Stomach (tissue), 9 donors: ENCODE measurements around the gene SLC6A18. TPM values are rescaled to one million over a fixed set of nuclear protein-coding genes. Genes with fewer than 3 reads are reported as not detected.

Experiments used
- DNase-seq, 2 donors: peaks; one replicate each; pipeline versions ENCODE4 v3.0.0 to v3.0.0-alpha.2; 2013 to 2019
- H3K27ac ChIP-seq, 5 donors: fragments of 200-600 bp in 4 of 5; sonication (generic) in 4 of 5; one replicate each; pipeline ENCODE4 v1.5.1; 2013 to 2019; ENCODE audit warnings: mild to moderate bottlenecking in 1 of 5, moderate library complexity in 1 of 5
- H3K27me3 ChIP-seq, 3 donors: fragments of 200-600 bp; sonication (generic); one replicate each; pipeline ENCODE4 v1.5.1; 2017 to 2019; ENCODE audit warnings: mixed run types in 1 of 3
- H3K36me3 ChIP-seq, 4 donors: fragments of 200-600 bp; sonication (generic); 1 replicate in 3 of 4; 2 replicates in 1 of 4; pipeline ENCODE4 v1.5.1; 2016 to 2019
- H3K4me1 ChIP-seq, 4 donors: fragments of 200-600 bp; sonication (generic); one replicate each; pipeline ENCODE4 v1.5.1; 2016 to 2019
- H3K4me3 ChIP-seq, 4 donors: fragments of 200-600 bp; sonication (generic) in 3 of 4; one replicate each; pipeline ENCODE4 v1.5.1; 2016 to 2019; ENCODE audit warnings: mild to moderate bottlenecking in 1 of 4
- H3K9me3 ChIP-seq, 4 donors: fragments of 200-600 bp; sonication (generic); one replicate each; pipeline ENCODE4 v1.5.1; 2016 to 2019
- CTCF ChIP-seq, 7 experiments: fragments of 450-650 bp in 4 of 7; fragments of 200-600 bp in 3 of 7; sonication (generic) in 3 of 7; IDR thresholded peaks; one replicate each; pipeline ENCODE4 v1.5.1; 2016 to 2019; ENCODE audit warnings: antibody characterized with exemption in 7 of 7, control low read depth in 2 of 7, mild to moderate bottlenecking in 1 of 7
- EP300 ChIP-seq: sonication (generic); formaldehyde crosslinking; IDR thresholded peaks from one replicate; pipeline ENCODE4 v1.6.1; 2017; ENCODE audit warnings: antibody characterized with exemption
- POLR2A ChIP-seq, 4 donors: fragments of 450-650 bp; IDR thresholded peaks; one replicate each; pipeline ENCODE4 v1.6.1; 2016; ENCODE audit warnings: antibody characterized with exemption in 4 of 4, control low read depth in 2 of 4, mild to moderate bottlenecking in 1 of 4, moderate library complexity in 1 of 4
- POLR2AphosphoS5 ChIP-seq, 3 donors: sonication (generic); formaldehyde crosslinking; IDR thresholded peaks; one replicate each; pipeline ENCODE4 v1.6.1; 2016; ENCODE audit warnings: antibody characterized with exemption in 3 of 3
- WGBS, 5 donors: extraction: QIAGEN DNeasy Blood & Tissue Kit in 3 of 5; methylation state at CpG; one replicate each; pipeline versions ENCODE4 v1.1.5 to v1.1.7; 2013 to 2018; 5-methylcytosine and 5-hydroxymethylcytosine counted together
- intact Hi-C: fragments of 100-400 bp; cut with DNase I; formaldehyde crosslinking; loops from one replicate; pipeline ENCODE4 v1.15.1; 2023; ENCODE audit warnings: low total_unique reads
- polyA plus RNA-seq, 3 donors: library from polyadenylated mRNA; stranded (reverse); fragments of 200-250 nt; gene quantifications; one replicate each; pipeline ENCODE4 v1.2.3, GENCODE V29; 2013
- total RNA-seq, 5 donors: library from RNA; depleted of rRNA; stranded (reverse); fragments of >200 nt; gene quantifications; one replicate each; pipeline versions ENCODE4 v1.1.0 to v1.2.3, GENCODE V29; 2014 to 2016
- donor health status: healthy with polysubstance abuse.
- donor health status: Bipolar disorder and iron deficiency.
- donor health status: healthy.

Gene SLC6A18
- total and polyA plus RNA-seq, 8 donors, result not detected

GRCh38 chr5:1291611-1292080, 66.5 kb downstream of the SLC6A18 start:
- Histone ChIP-seq H3K27me3 (peaks cover 6 to 62% (median 25%) of the 10 kb centered on the region in 3 donors), H3K4me3 (no peak overlapping the region), H3K9me3 (peaks cover 0 to 11% (median 5%) of the 10 kb centered on the region in 4 donors), H3K27ac (no peak overlapping the region), H3K4me1 (peaks cover 10 to 25% (median 22%) of the 10 kb centered on the region in 4 donors), H3K36me3 (no peaks in the 10 kb centered on the region)
- 72 to 78% (median 77%) methylated on average over 13 to 24 of the region's 24 CpGs for WGBS, 5 donors
- TF ChIP-seq POLR2A (IDR thresholded peaks at IDR 0.05) (no peak), EP300 (no peak), POLR2AphosphoS5 (IDR thresholded peaks at IDR 0.05) (no peak), CTCF (IDR thresholded peaks at IDR 0.05) (no peak)
- intact Hi-C loops, result no loop called here
- DNase-seq, result no peak

- H3K4me3 ChIP-seq, result no peak overlapping the region
- H3K4me1 ChIP-seq, result peaks cover 10 to 25% (median 22%) of the 10 kb centered on the region in 4 donors
- no peak for DNase-seq
- intact Hi-C loops, result no loop called here
- peaks cover 0 to 11% (median 5%) of the 10 kb centered on the region in 4 donors for H3K9me3 ChIP-seq
- H3K27ac ChIP-seq, result no peak overlapping the region
- peaks cover 6 to 66% (median 25%) of the 10 kb centered on the region in 3 donors for H3K27me3 ChIP-seq
- H3K36me3 ChIP-seq, result no peaks in the 10 kb centered on the region
- WGBS, 5 donors, result 67 to 85% (median 78%) methylated on average over 6 of the region's 6 CpGs
- TF ChIP-seq CTCF (IDR thresholded peaks at IDR 0.05) (no peak), POLR2AphosphoS5 (IDR thresholded peaks at IDR 0.05) (no peak), POLR2A (IDR thresholded peaks at IDR 0.05) (no peak), EP300 (no peak)
Measured at GRCh38 chr5:1292139-1292538, 67.0 kb downstream of the SLC6A18 start.

GRCh38 chr5:1292846-1293415, 67.8 kb downstream of the SLC6A18 start:
- peaks cover 6 to 70% (median 25%) of the 10 kb centered on the region in 3 donors for H3K27me3 ChIP-seq
- H3K36me3 ChIP-seq, result no peaks in the 10 kb centered on the region
- peaks cover 10 to 25% (median 22%) of the 10 kb centered on the region in 4 donors for H3K4me1 ChIP-seq
- 91 to 94% (median 93%) methylated on average over 27 to 30 of the region's 30 CpGs for WGBS, 5 donors
- no peak overlapping the region for H3K27ac ChIP-seq
- intact Hi-C loops, result no loop called here
- TF ChIP-seq POLR2AphosphoS5 (IDR thresholded peaks at IDR 0.05), result no peak
- peaks cover 0 to 11% (median 5%) of the 10 kb centered on the region in 4 donors for H3K9me3 ChIP-seq
- DNase-seq, result no peak
- H3K4me3 ChIP-seq, result no peak overlapping the region

DNA sequence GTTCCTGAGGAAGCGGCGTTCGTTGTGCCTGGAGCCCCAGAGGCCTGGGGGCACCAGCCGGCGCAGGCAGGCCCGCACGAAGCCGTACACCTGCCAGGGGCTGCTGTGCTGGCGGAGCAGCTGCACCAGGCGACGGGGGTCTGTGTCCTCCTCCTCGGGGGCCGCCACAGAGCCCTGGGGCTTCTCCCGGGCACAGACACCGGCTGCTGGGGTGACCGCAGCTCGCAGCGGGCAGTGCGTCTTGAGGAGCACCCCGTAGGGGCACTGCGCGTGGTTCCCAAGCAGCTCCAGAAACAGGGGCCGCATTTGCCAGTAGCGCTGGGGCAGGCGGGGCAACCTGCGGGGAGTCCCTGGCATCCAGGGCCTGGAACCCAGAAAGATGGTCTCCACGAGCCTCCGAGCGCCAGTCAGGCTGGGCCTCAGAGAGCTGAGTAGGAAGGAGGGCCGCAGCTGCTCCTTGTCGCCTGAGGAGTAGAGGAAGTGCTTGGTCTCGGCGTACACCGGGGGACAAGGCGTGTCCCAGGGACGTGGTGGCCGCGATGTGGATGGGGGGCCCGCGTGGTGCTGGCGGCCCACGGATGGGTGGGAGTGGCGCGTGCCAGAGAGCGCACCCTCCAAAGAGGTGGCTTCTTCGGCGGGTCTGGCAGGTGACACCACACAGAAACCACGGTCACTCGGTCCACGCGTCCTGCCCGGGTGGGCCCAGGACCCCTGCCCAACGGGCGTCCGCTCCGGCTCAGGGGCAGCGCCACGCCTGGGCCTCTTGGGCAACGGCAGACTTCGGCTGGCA, 68.4 kb downstream of the SLC6A18 start:
- no peak for TF ChIP-seq EP300
- no peak for TF ChIP-seq CTCF (IDR thresholded peaks at IDR 0.05)
- no peak for TF ChIP-seq POLR2A (IDR thresholded peaks at IDR 0.05)
- no peak for TF ChIP-seq POLR2AphosphoS5 (IDR thresholded peaks at IDR 0.05)
- peak in 1 of 2 donors; percentile 17 for DNase-seq
- Histone ChIP-seq H3K4me1 (peaks cover 10 to 25% (median 22%) of the 10 kb centered on the region in 4 donors), H3K36me3 (no peaks in the 10 kb centered on the region), H3K27ac (no peak overlapping the region), H3K27me3 (peaks cover 6 to 73% (median 25%) of the 10 kb centered on the region in 3 donors), H3K9me3 (peaks cover 0 to 4% (median 1%) of the 10 kb centered on the region in 4 donors), H3K4me3 (no peak overlapping the region)
- 92 to 96% (median 95%) methylated on average over 43 to 60 of the region's 60 CpGs for WGBS, 5 donors
- intact Hi-C loops, result no loop called here
